GM19452 (cell line): Measurements from ENCODE around the gene KDM4D.
"Not testable (repeated sequence)": the region's sequence is repeated elsewhere in the genome, so short reads cannot be mapped to it uniquely, and the experiment has no call there.

Source experiments
- ATAC-seq: cut with Tn5 transposase; IDR thresholded peaks from one replicate; pipeline ENCODE4 v1.9.1; 2021; ENCODE audit not compliant: unreplicated experiment

Gene KDM4D

DNA sequence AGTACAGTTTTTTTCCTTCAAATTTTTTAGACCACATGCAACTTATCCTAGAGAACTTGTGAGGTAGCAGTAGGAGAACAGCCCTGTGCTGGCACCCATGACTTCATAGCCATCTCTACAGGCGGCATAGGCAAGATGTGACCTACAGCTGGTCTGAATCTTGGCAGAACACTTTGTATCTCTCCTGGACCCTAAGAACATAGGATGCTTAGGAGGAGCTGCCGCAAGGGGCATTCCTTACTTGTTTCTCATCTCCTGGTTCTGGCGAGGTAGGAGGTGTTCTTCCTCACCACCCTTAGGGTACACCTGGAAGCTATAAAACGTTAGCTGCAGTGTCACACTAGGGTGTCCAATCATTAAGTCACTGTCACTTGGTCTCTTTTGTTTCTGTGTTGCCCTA is 16.5 kb upstream of the KDM4D start:
- ATAC-seq: no peak

DNA sequence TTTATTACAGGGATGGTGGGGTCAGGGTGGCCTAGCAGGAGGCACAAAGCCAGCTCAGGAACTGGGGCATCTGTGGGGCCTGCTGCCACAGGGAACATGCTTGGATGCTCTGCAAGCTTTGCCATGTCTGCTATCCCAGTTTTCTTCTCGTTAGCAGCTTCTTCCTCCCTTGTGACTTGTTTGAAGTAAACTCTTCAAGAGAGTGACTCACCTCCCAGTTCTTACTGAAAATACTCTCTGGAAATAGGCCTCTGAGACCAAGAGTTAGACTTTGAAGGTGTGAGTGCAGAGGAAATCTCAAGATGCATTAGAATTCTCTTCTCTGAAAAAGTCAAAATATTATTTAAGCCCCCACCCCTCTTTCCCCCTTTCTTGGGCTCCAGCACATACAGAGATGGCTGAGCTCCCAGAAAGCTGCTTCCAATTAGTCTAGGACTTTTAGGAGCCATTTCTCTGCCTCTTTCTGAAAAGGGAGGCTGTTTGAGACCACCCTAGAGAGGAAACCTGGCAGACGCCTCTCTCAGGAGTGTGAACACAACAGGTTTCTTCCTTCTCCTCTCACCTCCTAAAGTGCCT is 15.3 kb upstream of the KDM4D start:
- ATAC-seq: no peak

- no peak for ATAC-seq
These were observed 14.3 kb upstream of the KDM4D start for GRCh38 chr11:94959179-94959578.

- no peak for ATAC-seq
These were observed 13.0 kb upstream of the KDM4D start for GRCh38 chr11:94960488-94960887.

- no peak for ATAC-seq
These were observed 12.3 kb upstream of the KDM4D start for GRCh38 chr11:94961255-94961654.

- ATAC-seq: no peak
These were observed 8.6 kb upstream of the KDM4D start for GRCh38 chr11:94964934-94965333.

- ATAC-seq: no peak
These were observed 5.1 kb upstream of the KDM4D start for GRCh38 chr11:94968334-94968958.

DNA sequence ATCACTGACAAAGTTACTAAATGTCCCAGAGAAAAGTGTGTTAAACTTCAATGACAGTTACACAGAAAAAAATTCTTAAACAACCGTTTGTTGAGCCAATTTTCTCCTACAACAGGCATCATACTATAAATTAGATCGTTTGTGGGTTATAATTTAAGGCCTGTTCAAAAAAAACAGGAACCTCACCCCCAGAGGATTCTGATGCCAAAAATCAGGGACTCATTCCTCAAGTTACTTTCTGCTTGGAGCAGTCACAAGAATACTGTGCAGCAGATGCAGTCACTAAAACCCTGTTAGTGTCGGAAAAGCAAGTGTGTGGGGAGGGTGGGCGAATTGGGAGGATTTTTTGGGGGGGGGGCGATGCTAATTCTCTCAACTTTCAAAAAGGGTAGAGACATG is 810 bp upstream of the KDM4D start:
- no peak for ATAC-seq

GRCh38 chr11:94974178-94974577 is 669 bp downstream of the KDM4D start:
- no peak for ATAC-seq

- no peak for ATAC-seq
These were observed 2.1 kb downstream of the KDM4D start for GRCh38 chr11:94975599-94975998.

DNA sequence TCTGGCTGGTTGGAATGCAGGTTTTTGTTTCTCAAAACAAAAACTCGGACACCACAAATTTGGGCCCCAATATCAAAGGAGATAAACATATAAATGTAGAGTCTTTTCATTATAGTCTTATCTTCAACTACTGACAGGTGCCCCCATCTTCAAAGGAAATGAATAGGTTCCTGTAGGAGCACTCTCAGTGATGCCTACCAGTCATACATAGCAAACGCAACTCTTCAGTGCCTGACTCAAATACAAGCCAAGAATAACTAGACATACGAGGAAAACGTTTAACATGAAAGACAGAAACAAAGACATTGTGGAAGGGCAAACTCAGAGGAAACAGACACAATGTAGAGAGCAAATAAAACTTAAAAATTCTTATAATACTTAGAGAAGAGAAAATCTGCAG is 13.9 kb downstream of the KDM4D start:
- no peak for ATAC-seq

DNA sequence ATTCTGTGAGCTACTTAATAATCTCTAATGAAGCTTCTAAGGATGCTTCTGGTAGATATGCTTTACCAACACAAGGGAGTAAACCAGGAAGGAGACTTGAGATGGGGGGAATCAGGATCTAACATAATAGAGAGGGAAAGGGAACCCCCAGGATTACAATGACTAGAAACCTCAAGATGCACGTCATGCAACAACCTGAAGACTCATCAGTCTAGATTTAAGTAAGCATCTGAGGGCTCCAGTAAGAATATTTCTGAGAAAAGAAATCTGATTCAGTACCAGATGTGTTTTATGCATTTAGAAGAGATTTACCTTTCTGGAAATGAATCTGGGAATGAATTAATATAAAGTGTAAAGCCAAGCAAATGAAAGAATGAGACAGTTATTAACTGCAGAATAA is 15.2 kb downstream of the KDM4D start:
- ATAC-seq: no peak

GRCh38 chr11:94993400-94993943 is 20.0 kb downstream of the KDM4D start:
- ATAC-seq: no peak

GRCh38 chr11:94997437-94997836 is 23.9 kb downstream of the KDM4D start:
- ATAC-seq: no peak

- ATAC-seq: no peak
These were observed 24.8 kb downstream of the KDM4D start for GRCh38 chr11:94998285-94998684.

DNA sequence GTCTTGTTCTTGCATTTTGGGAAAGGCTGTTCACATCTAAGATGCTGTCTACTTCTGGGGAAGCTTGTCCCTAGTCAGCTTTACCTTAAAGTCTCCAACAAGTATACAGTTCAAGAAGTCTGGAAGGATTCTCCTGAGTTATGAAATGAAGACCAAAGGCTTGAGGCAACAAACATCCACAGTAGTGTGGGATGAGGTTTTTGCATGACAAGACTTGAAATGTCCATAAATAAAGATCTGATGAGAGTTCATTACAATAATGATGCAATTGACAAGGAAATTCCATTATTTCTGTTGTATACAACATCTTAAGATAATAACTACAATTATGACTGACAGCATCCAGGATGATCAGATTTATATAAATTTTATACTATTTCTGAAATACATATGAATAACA is 30.2 kb downstream of the KDM4D start:
- ATAC-seq: no peak

- ATAC-seq: no peak
These were observed 32.1 kb downstream of the KDM4D start for GRCh38 chr11:95005642-95006041.

DNA sequence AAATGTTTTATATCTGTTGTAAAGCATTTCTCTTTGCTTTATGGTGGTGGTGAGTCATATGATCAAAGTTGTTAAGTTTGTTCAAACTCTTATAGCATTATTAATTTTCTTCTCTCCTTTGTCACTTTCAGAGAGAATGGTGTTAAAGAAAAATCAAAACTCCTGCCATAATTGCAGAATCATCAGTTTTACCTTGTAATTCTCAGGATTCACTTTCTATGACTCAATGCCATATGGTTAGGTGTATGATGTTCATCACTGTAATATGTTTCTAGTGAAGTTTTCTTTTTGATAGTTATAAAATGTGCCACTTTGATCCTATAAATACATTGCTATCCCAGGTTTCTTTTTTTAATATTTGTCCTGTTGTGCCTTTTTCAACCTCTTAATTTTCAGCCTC is 37.9 kb downstream of the KDM4D start:
- ATAC-seq: no peak

GRCh38 chr11:95014184-95014821 is 40.8 kb downstream of the KDM4D start:
- no peak for ATAC-seq

DNA sequence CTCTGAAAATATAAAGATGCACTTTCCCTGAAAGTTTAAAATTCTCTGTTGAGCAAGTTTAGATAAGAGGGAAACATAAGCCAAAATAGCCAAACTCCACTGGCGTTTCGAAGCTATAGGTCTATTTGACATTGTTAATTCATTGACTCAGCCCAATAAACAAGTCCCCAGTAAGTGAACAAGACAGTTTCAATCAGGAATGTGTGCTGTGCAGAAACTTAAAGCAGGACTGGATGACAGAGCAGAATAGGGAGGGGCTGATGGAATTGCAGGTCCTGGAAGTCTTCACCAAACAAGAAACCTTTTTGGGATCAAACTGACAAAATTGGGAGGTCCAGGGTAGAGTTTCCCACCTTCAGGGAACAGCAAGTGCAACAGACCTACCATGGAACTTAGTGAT is 42.6 kb downstream of the KDM4D start:
- ATAC-seq: no peak

DNA sequence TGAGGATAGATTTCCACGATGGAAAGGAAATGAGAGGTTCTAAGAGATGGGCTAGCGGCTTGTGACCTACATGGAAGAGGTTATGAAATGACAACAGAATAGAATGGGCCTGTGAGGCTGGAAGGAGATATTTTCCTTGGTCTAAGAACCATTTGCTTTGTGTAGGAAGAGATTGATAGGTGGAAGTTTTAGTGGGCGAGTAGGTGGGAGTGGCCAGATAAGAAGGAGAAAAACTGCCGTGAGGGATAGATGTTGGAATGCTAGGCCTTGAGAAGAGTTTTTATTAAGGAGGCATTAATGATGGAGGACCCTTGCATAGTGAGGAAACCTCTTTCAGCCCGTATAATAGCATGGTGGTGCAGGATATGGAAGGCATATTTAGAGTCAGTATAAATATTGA is 48.0 kb downstream of the KDM4D start:
- ATAC-seq: not testable (repeated sequence)

GRCh38 chr11:95024958-95025357 is 51.4 kb downstream of the KDM4D start, which contains the start of gene KDM4E:
KDM4E (plus strand) TSS chr11:95025258; CDS start chr11:95025558, 300 bp downstream.
- no peak for ATAC-seq
